ENCODE measurements around the gene NCAM1.
A peak's percentile ranks its signal among the peaks of the same experiment; 100 is the strongest.
"Not testable (repeated sequence)": the region's sequence is repeated elsewhere in the genome, so short reads cannot be mapped to it uniquely, and the experiment has no call there.

Gene NCAM1

GRCh38 chr11:112961146-112961668 is at the start of gene NCAM1:
Gene NCAM1 (plus strand): TSS chr11:112961420.
- peak in 1 of 3 experiments; percentile 20 for DNase-seq (ENCODE audit: low read depth in 3 of 3)

GRCh38 chr11:112922606-112923005 is 38.6 kb upstream of the NCAM1 start:
- DNase-seq (ENCODE audit: low read depth in 3 of 3) = no peak

- DNase-seq (ENCODE audit: low read depth in 3 of 3) = not testable (repeated sequence)
These were observed 36.4 kb upstream of the NCAM1 start for GRCh38 chr11:112924836-112925235.

GRCh38 chr11:112925516-112926310 is 35.5 kb upstream of the NCAM1 start:
- no peak for DNase-seq (ENCODE audit: low read depth in 3 of 3)

- no peak for DNase-seq (ENCODE audit: low read depth in 3 of 3)
These were observed 33.1 kb upstream of the NCAM1 start for GRCh38 chr11:112928136-112928535.

GRCh38 chr11:112929432-112929831 is 31.8 kb upstream of the NCAM1 start:
- no peak for DNase-seq (ENCODE audit: low read depth in 3 of 3)

GRCh38 chr11:112931703-112932102 is 29.5 kb upstream of the NCAM1 start:
- no peak for DNase-seq (ENCODE audit: low read depth in 3 of 3)

- no peak for DNase-seq (ENCODE audit: low read depth in 3 of 3)
These were observed 28.6 kb upstream of the NCAM1 start for GRCh38 chr11:112932593-112932992.

- DNase-seq (ENCODE audit: low read depth in 3 of 3) = no peak
These were observed 27.2 kb upstream of the NCAM1 start for GRCh38 chr11:112933970-112934369.

- no peak for DNase-seq (ENCODE audit: low read depth in 3 of 3)
These were observed 20.1 kb upstream of the NCAM1 start for GRCh38 chr11:112941104-112941503.

- DNase-seq (ENCODE audit: low read depth in 3 of 3) = no peak
These were observed 18.1 kb upstream of the NCAM1 start for GRCh38 chr11:112942966-112943643.

GRCh38 chr11:112946866-112947265 is 14.4 kb upstream of the NCAM1 start:
- DNase-seq (ENCODE audit: low read depth in 3 of 3) = no peak

- no peak for DNase-seq (ENCODE audit: low read depth in 3 of 3)
These were observed 11.2 kb upstream of the NCAM1 start for GRCh38 chr11:112949781-112950575.

GRCh38 chr11:112958670-112959069 is 2.5 kb upstream of the NCAM1 start:
- DNase-seq (ENCODE audit: low read depth in 3 of 3) = no peak

GRCh38 chr11:112961751-112962578 is 745 bp downstream of the NCAM1 start:
- no peak for DNase-seq (ENCODE audit: low read depth in 3 of 3)

GRCh38 chr11:112962579-112963367 is 1.6 kb downstream of the NCAM1 start:
- no peak for DNase-seq (ENCODE audit: low read depth in 3 of 3)

GRCh38 chr11:112963368-112963955 is 2.2 kb downstream of the NCAM1 start:
- no peak for DNase-seq (ENCODE audit: low read depth in 3 of 3)

- no peak for DNase-seq (ENCODE audit: low read depth in 3 of 3)
These were observed 4.4 kb downstream of the NCAM1 start for GRCh38 chr11:112965656-112966055.

GRCh38 chr11:112966561-112966960 is 5.3 kb downstream of the NCAM1 start:
- DNase-seq (ENCODE audit: low read depth in 3 of 3) = no peak

- DNase-seq (ENCODE audit: low read depth in 3 of 3) = no peak
These were observed 5.9 kb downstream of the NCAM1 start for GRCh38 chr11:112967082-112967481.
